Measurements from ENCODE around the gene RGS3. TPM values are rescaled to one million over a fixed set of nuclear protein-coding genes. Genes with fewer than 3 reads are reported as not detected.
A peak's percentile ranks its signal among the peaks of the same experiment; 100 is the strongest.

Gene RGS3
- total and polyA plus RNA-seq, 10 of the 15 experiments (the other 5 are each of a cell fraction or from before 2014, with no cell fraction given) = 2.9 to 138 (median 28.8) TPM

GRCh38 chr9:113593682-113594281 is 130.3 kb downstream of the RGS3 start:
- RAD21 ChIA-PET (ENCODE audit: unreplicated experiment) = interaction anchor here (0.6 to 11.4 kb wide), 14 partner anchors 9 to 319 kb away, joined by 3 to 290 read pairs (median 5); partner anchors contain the start of genes C9orf43, CDC26, POLE3 and PRPF4
- no peak for DNase-seq (ENCODE audit: low read depth, low spot score)
- intact Hi-C loops (cut with micrococcal nuclease; ENCODE audit: unreplicated experiment) = no loop called here
- TF ChIP-seq BCL11A (IDR thresholded peaks at IDR 0.05; ENCODE audit: low read depth, low read length) (no peak), NR2C2 (IDR thresholded peaks at IDR 0.05; ENCODE audit: borderline replicate concordance, control insufficient read depth, insufficient read length, low read depth) (no peak), IKZF2 (IDR thresholded peaks at IDR 0.05) (0 out of 4 replicates have a peak, but pooled peaks of 1 of the 2 experiments have one; percentile 8), TARDBP (IDR thresholded peaks at IDR 0.05; ENCODE audit: borderline replicate concordance) (no peak), USF1 (IDR thresholded peaks at IDR 0.05; ENCODE audit: borderline replicate concordance, extremely low read length, insufficient read depth, low read depth, low read length) (no peak), BCL3 (IDR thresholded peaks at IDR 0.05; ENCODE audit: borderline replicate concordance, insufficient read depth, low read depth, low read length, poor library complexity, severe bottlenecking) (no peak), EGR1 (IDR thresholded peaks at IDR 0.05; ENCODE audit: borderline replicate concordance in 1 of 2, low read depth in 2 of 2, low read length in 2 of 2) (no peak), POLR2AphosphoS5 (IDR thresholded peaks at IDR 0.05; ENCODE audit: low read length) (peak; percentile 22; the same call in 1 of the 2 replicates), ZZZ3 (IDR thresholded peaks at IDR 0.05; ENCODE audit: control insufficient read depth, insufficient read length, low read depth) (no peak), ZNF217 (IDR thresholded peaks at IDR 0.05) (no peak), MAX (IDR thresholded peaks at IDR 0.05; ENCODE audit: low read depth, low read length) (no peak), MTA2 (IDR thresholded peaks at IDR 0.05; ENCODE audit: low read depth) (peak; percentile 32; the same call in 1 of the 2 replicates), RAD21 (IDR thresholded peaks at IDR 0.05; ENCODE audit: insufficient read depth, low read depth, low read length) (no peak), CHD2 (IDR thresholded peaks at IDR 0.05; ENCODE audit: borderline replicate concordance, low read depth, low read length) (peak; percentile 64; the same call in 1 of the 2 replicates), FOXK2 (IDR thresholded peaks at IDR 0.05) (no peak), BCLAF1 (IDR thresholded peaks at IDR 0.05) (no peak), MTA3 (IDR thresholded peaks at IDR 0.05; ENCODE audit: borderline replicate concordance, low read length) (no peak)

More at GRCh38 chr9:113593682-113594281, 130.3 kb downstream of the RGS3 start:
- no peaks in the 10 kb centered on the region for H3K79me2 ChIP-seq (ENCODE audit: control insufficient read depth, insufficient read depth, low read length)
- H3K4me1 ChIP-seq (ENCODE audit: control insufficient read depth, insufficient read depth, low read length) = peaks cover 29% of the 10 kb centered on the region
- peaks cover 12 to 19% of the 10 kb centered on the region in 2 experiments; a peak in 3 of 4 replicates for H3K36me3 ChIP-seq (ENCODE audit: control insufficient read depth in 2 of 2, insufficient read depth in 2 of 2, low read length in 1 of 2)
- no peaks in the 10 kb centered on the region for H3K27me3 ChIP-seq (replicated peaks in 1 of 2; ENCODE audit: control insufficient read depth in 2 of 2, insufficient read depth in 2 of 2, low read length in 1 of 2)
- H3K9me3 ChIP-seq (replicated peaks; ENCODE audit: control insufficient read depth, insufficient read depth, low read length) = no peaks in the 10 kb centered on the region
- H3K4me2 ChIP-seq (ENCODE audit: control insufficient read depth, insufficient read depth) = peak overlapping the region; percentile 82
- no peak for FAIRE-seq
- in situ Hi-C loops (cut with MboI) = no loop called here
- peak overlapping the region; percentile 36; the same call in 1 of the 2 replicates for H3K9ac ChIP-seq (ENCODE audit: control insufficient read depth, insufficient read depth, low read length)
- no peak overlapping the region for H2AFZ ChIP-seq (ENCODE audit: control insufficient read depth, low read depth, low read length)
- peak; percentile 86 for ATAC-seq
- peak overlapping the region; percentile 54 for H3K27ac ChIP-seq (ENCODE audit: control insufficient read depth, insufficient read depth)
- peak overlapping the region; percentile 16; the same call in 1 of the 2 replicates for H3K4me3 ChIP-seq
- ChIA-PET POLR2A (interaction anchor here (0.6 to 2.3 kb wide), 9 partner anchors 9 to 997 kb away, joined by 3 to 7 read pairs (median 5); no protein-coding TSS in a partner anchor), CTCF (interaction anchor here (0.8 to 18.0 kb wide), 17 partner anchors 9 to 319 kb away, joined by 3 to 565 read pairs (median 5); partner anchors contain the start of genes ALAD, CDC26 and PRPF4), SMC1A (ENCODE audit: uncharacterized antibody, unreplicated experiment) (interaction anchor here (1.2 to 12.4 kb wide), 9 partner anchors 9 to 145 kb away, joined by 3 to 270 read pairs (median 19); no protein-coding TSS in a partner anchor)
- BruUV-seq (replicated peaks) = no TSS peak
- 43% methylated on average over 15 of the region's 15 CpGs for WGBS (ENCODE audit: insufficient coverage, insufficient replicate concordance, low lambda C conversion rate, missing lambda C conversion rate)
- no peaks in the 10 kb centered on the region; the same call in 1 of the 2 replicates for H4K20me1 ChIP-seq (ENCODE audit: control insufficient read depth, insufficient read depth)

Data from GM12878 (cell line).